ENCODE results near the gene ATMIN.

Gene ATMIN, protein sequence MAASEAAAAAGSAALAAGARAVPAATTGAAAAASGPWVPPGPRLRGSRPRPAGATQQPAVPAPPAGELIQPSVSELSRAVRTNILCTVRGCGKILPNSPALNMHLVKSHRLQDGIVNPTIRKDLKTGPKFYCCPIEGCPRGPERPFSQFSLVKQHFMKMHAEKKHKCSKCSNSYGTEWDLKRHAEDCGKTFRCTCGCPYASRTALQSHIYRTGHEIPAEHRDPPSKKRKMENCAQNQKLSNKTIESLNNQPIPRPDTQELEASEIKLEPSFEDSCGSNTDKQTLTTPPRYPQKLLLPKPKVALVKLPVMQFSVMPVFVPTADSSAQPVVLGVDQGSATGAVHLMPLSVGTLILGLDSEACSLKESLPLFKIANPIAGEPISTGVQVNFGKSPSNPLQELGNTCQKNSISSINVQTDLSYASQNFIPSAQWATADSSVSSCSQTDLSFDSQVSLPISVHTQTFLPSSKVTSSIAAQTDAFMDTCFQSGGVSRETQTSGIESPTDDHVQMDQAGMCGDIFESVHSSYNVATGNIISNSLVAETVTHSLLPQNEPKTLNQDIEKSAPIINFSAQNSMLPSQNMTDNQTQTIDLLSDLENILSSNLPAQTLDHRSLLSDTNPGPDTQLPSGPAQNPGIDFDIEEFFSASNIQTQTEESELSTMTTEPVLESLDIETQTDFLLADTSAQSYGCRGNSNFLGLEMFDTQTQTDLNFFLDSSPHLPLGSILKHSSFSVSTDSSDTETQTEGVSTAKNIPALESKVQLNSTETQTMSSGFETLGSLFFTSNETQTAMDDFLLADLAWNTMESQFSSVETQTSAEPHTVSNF

DNA sequence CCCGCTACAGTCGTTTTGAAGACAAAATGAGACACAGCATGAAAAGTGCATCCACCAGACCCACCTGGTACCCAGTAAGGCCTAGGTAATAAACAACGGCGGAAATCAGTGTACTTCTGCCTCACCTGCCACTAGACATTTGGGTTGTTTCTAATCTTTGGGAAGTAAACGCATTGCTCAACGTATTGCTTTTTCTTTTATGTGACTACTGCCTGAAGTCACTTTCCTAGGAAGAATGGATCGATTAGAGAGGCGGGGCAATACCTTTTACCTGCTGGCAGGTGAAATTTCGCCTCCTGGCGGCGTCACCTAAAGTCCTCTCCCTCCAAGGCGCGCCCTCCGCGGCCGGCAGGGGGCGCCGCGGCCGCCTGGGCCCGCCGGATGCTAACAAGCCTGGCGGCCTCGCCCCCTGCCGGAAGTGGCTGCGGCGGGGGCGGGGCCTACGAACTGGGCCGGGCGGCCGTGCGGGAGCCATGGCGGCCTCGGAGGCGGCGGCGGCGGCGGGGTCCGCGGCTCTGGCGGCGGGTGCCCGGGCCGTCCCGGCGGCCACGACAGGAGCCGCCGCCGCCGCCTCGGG lies at the start of gene ATMIN:
Gene ATMIN, plus strand, starts transcription at position 445 of the 577 bp plus-strand sequence. Its CDS starts 29 bp downstream, at position 474.
- DNase-seq = peak; percentile 84

DNA sequence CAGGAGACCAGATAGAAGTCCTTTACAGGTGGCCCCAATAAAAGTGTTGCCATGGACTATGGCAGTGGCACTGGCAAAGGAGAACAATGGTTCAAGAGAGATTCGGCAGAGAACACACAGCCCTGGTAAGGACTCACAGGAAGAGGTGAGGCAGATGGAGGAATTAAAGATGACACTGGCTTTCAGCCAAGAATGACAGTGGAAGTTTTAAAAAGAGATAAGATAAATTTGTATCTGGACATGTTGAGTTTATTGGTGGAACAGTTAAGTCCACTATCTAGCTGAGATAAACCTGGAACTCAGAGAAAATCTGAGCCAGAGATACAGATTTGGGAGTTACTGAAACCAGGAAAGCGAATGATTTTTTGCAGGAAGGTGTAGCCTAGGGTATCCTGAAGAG lies 49.1 kb upstream of the ATMIN start:
- DNase-seq = no peak

DNA sequence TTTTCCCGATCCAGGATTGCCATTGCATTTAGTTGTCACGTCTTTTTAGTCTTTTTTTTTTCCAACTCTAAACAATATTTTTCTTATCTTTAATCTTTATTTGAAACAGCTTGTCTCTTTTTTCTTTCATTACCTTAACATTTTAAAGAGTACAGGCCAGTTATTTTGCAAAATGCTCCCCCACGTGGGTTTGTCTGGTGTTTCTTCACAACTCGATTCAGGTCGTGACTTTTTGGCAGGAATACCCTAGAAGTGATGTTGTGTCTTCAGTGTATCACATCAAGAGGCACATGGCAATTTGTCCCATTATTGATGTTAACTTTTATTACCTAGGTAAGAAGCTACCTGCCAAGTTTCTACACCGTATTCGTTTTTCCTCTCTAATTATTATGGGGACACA lies 46.9 kb upstream of the ATMIN start:
- no peak for DNase-seq

- DNase-seq = no peak
Measured at GRCh38 chr16:80989801-80990200, 45.8 kb upstream of the ATMIN start.

GRCh38 chr16:80990577-80990976 lies 45.1 kb upstream of the ATMIN start:
- DNase-seq = no peak

DNA sequence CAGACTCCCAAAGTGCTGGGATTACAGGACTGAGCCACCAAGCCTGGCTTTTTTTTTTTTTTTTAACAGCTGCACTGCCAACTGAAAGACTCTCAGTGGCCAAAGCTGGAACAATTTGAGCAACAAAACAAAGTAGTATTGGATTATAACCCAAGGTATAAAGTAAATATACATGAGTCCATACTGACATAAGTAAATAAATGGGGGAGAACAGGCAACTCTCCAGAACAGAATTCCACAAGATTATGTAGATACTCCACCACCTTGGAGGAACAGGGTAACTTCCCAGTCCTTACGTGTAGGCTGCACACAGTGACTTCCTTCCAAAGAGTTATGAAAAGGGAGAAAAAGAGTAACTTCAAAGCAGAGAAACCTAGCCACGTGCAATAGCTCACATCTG lies 44.7 kb upstream of the ATMIN start:
- DNase-seq = no peak

GRCh38 chr16:80991792-80992430 lies 43.7 kb upstream of the ATMIN start:
- DNase-seq = no peak

DNA sequence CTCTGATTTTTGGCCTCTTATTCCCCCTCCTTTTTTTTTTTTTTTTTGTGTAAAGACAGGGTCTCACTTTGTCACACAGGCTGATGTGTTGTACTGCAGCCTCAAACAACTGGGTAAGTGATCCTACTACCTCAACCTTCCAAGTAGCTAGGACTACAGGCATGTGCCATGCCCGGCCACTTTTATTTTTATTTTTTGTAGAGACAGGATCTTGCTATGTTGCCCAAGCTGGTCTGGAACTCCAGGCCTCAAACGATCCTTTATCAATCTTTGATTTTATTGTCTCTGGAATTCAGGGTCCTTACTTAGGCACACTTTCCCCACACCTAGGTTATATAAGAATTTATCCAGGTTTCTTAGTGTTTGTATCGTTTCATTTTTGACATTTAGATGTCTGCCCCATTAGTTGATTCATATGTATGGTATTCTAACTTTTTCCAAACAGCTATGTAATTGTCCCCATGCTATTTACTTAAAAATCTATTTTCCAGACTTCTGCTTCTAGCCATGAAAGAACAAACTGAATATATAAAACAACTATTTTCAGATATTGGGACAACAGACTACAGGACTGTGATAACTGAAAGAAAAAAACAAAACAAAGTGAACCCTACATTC lies 42.9 kb upstream of the ATMIN start:
- DNase-seq = no peak

GRCh38 chr16:80993307-80993706 lies 42.3 kb upstream of the ATMIN start:
- DNase-seq = peak; percentile 87

- no peak for DNase-seq
Measured at GRCh38 chr16:80993834-80994233, 41.8 kb upstream of the ATMIN start.

DNA sequence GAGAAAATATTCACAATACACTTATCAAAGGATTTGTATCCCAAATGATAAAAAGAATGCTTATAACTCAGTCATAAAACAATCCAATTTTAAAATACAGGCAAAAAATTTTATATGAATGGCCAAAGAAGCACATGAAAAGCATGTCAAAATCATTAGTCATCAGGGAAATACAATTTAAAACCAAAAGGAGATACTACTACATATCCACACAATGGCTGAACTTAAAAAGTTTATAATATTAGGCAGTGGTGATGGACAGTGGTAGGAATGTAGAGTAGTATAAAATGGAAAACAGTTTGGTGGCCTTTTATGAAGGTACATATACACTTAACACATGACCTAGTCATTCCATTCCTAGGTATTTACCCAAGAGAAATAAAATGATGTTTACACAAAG lies 41.2 kb upstream of the ATMIN start:
- peak; percentile 26 for DNase-seq

- peak; percentile 30 for DNase-seq
Measured at GRCh38 chr16:80996688-80997138, 38.9 kb upstream of the ATMIN start.

GRCh38 chr16:80997139-80997798 lies 38.4 kb upstream of the ATMIN start:
- DNase-seq = peak; percentile 25

- no peak for DNase-seq
Measured at GRCh38 chr16:80997964-80998620, 37.5 kb upstream of the ATMIN start.

- DNase-seq = no peak
Measured at GRCh38 chr16:81000873-81001272, 34.8 kb upstream of the ATMIN start.

DNA sequence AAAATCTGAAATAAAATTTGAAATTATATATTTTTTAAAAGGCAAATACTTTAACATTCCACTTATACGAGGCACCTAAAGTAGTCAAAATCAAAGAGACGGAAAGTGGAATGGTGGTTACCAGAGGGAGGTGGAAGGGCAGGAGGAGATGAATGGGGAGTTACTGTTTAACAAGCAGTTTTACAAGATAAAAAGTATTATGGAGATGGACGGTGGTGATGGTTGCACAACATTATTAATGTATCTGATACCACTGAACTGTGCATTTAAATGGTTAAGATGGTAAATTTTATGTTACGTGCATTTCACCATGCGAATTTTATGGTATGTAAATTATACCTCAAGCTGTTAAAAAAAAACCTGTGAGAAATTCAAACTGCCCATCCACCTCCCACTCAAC lies 34.3 kb upstream of the ATMIN start:
- no peak for DNase-seq

DNA sequence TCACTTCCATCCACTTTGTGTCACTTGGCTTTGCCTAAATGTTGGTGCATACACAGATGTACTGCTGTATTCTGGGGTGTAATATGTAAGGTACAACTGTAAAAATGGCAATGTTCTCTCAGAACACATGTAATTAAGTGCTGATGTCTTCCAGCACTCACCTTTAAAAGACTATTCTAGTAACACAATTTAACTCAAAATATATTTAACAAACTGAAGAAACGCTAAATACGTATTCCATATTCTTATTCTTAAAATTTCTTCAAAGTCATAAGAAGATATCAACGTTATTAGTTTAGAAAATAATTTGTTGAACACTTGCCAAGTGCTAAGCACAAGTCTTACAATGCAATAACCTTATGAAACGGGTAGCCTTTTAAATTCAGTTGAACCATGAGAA lies 32.6 kb upstream of the ATMIN start:
- no peak for DNase-seq

DNA sequence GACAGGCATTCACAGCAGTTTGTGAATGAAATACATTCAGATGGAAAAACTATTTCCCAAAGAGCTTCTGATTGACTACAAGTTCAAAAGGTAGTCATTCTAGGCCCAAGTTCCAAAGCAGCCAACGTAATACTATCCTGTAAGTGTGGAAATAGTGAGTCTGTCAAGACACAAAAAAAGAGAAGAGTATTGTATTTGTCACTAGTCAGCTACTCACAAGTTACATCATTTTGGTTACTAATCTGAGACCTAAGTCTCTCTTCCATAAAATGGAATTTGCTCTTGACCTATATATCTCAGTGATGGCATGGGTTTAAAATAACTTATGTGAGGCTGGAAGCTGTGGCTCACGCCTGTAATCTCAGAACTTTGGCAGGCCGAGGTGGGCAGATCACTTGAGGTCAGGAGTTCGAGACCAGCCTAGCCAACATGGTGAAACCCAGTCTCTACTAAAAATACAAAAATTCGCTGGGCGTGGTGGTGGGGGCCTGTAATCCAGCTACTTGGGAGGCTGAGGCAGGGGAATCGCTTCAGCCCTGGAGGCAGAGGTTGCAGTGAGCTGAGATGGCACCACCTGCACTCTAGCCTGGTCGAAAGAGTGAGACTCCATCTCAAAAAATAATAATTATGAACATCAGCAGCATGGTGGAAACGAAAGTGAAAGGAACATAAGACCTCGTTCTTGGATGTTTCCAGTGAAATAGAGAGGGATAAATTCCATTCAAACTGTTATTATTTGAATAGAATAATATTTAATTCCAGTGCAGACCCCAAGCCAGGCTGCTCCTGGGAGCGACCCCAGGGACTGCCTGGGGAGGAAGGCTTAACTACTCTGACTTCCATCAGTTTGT lies 31.8 kb upstream of the ATMIN start:
- peak; percentile 24 for DNase-seq

DNA sequence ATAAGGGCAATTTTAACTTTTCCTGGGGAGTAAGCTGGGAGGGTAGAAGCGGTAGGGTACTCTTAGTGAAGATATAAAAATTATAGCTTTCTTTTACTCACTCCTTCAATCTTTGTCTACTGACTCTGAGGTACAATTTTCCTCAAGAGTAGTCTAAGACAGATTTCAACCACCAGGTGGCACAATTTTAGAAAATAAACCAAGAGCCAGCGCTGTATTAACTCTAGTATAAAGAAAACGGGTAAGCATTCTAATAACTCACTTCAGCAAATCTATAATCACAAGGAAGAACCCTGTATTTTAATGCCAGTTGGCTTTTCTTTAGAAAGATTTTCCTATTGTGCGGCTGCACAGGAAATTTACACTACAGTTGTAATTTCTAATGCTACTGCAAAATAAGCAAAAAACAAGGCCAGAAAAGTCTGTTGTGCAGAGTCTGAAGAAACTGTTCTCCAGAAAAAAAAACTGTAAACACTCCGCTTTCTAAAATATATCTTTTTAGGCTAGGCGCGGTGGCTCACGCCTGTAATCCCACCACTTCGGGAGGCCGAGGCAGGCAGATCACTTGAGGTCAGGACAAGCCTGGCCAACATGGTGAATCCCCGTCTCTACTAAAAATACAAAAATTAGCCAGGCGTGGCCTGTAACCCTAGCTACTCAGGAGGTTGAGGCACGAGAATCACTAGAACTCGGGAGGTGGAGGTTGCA lies 30.8 kb upstream of the ATMIN start:
- DNase-seq = peak; percentile 64

- no peak for DNase-seq
Measured at GRCh38 chr16:81005610-81006161, 30.0 kb upstream of the ATMIN start.

Measured in fibroblast of skin of right quadriceps (primary cell).